ENCODE data around the gene AIFM3. TPM values are rescaled to one million over a fixed set of nuclear protein-coding genes. Genes with fewer than 3 reads are reported as not detected.

Gene AIFM3
- polyA plus RNA-seq, 1 donor from 2014 or later, result 1.1 TPM

DNA sequence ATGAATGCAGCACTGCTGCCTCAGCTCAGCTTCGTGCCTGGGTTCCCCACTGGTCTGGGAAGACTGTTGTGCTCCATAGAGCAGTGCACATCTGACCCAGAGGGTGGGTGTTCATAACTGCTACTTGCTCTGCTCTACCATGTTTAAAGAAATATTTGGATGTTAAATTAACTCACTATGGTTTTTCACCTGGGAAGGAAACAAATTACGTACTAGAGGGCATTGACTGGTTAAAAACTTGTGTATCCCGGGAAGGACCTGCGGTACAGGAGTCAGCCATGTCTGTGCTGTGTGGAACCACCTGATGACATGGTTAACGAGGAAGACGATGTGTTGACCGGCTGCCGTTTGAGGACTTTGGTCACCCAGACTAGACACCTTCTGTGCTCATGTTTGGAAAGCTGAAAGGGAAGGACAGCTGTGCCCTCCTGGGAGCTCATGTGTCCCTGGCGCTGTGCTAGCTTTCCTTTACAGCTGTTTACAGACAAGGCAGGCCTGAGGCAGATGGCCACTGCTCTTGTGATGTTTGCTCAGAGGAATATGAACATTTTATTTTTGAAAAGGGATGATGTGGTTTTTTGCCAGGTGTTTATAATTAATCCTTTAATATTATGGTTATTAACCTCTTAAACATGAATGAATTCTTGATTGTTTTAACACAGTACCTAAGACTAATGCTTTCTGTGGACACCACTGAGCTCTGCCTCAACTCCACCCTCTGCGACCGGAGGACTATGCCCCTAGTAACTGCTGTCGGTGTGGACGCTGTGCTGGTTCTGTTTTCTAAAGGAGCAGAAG, 14.3 kb upstream of the AIFM3 start:
- no peak overlapping the region for H3K4me3 ChIP-seq (ENCODE audit: low read length)
- TF ChIP-seq, protein P1, sequence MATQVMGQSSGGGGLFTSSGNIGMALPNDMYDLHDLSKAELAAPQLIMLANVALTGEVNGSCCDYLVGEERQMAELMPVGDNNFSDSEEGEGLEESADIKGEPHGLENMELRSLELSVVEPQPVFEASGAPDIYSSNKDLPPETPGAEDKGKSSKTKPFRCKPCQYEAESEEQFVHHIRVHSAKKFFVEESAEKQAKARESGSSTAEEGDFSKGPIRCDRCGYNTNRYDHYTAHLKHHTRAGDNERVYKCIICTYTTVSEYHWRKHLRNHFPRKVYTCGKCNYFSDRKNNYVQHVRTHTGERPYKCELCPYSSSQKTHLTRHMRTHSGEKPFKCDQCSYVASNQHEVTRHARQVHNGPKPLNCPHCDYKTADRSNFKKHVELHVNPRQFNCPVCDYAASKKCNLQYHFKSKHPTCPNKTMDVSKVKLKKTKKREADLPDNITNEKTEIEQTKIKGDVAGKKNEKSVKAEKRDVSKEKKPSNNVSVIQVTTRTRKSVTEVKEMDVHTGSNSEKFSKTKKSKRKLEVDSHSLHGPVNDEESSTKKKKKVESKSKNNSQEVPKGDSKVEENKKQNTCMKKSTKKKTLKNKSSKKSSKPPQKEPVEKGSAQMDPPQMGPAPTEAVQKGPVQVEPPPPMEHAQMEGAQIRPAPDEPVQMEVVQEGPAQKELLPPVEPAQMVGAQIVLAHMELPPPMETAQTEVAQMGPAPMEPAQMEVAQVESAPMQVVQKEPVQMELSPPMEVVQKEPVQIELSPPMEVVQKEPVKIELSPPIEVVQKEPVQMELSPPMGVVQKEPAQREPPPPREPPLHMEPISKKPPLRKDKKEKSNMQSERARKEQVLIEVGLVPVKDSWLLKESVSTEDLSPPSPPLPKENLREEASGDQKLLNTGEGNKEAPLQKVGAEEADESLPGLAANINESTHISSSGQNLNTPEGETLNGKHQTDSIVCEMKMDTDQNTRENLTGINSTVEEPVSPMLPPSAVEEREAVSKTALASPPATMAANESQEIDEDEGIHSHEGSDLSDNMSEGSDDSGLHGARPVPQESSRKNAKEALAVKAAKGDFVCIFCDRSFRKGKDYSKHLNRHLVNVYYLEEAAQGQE (IDR thresholded peaks at IDR 0.05; ENCODE audit: borderline replicate concordance), result no peak
- no peak for TF ChIP-seq POLR2AphosphoS5 (IDR thresholded peaks at IDR 0.05)
- peaks cover 16% of the 10 kb centered on the region for H3K27me3 ChIP-seq (ENCODE audit: insufficient read depth, low read depth, low read length)
- peaks cover 12% of the 10 kb centered on the region for H3K79me2 ChIP-seq (replicated peaks; ENCODE audit: insufficient read depth, low read length)
- no peaks in the 10 kb centered on the region for H3K9me2 ChIP-seq (ENCODE audit: insufficient read depth, low read length)
- H4K20me1 ChIP-seq (ENCODE audit: insufficient read depth), result no peaks in the 10 kb centered on the region
- H3K9ac ChIP-seq (ENCODE audit: low read length), result no peak overlapping the region
- H3K4me2 ChIP-seq (ENCODE audit: low read length), result no peak overlapping the region
- H3K27ac ChIP-seq (ENCODE audit: low read length), result no peak overlapping the region
- H3F3A ChIP-seq (ENCODE audit: insufficient read depth, low read length, poor library complexity, severe bottlenecking), result no peaks in the 10 kb centered on the region
- no peaks in the 10 kb centered on the region for H3K9me3 ChIP-seq (ENCODE audit: low read length)
- no peak overlapping the region for H2AFZ ChIP-seq (ENCODE audit: low read depth, low read length)
- peaks cover 18% of the 10 kb centered on the region for H3K36me3 ChIP-seq (ENCODE audit: insufficient read depth, low read length)

DNA sequence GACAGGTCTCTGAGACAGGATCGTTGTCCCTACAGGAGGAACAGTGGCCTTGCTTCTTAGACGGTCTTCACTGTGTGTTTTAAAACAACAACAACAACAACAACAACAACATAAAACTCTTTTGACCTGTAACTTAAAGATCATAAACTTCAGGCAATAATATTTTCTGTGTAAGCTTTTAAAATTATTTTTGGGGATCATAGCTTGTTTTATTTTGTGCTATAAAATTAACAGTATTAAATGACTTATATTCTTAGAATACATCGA, 13.8 kb upstream of the AIFM3 start:
- Histone ChIP-seq H3K9me2 (ENCODE audit: insufficient read depth, low read length) (no peaks in the 10 kb centered on the region), H3K27me3 (ENCODE audit: insufficient read depth, low read depth, low read length) (peaks cover 21% of the 10 kb centered on the region), H3K9ac (ENCODE audit: low read length) (no peak overlapping the region), H3K36me3 (ENCODE audit: insufficient read depth, low read length) (peaks cover 18% of the 10 kb centered on the region), H4K20me1 (ENCODE audit: insufficient read depth) (no peaks in the 10 kb centered on the region), H3F3A (ENCODE audit: insufficient read depth, low read length, poor library complexity, severe bottlenecking) (no peaks in the 10 kb centered on the region), H3K79me2 (replicated peaks; ENCODE audit: insufficient read depth, low read length) (peaks cover 7% of the 10 kb centered on the region), H3K9me3 (ENCODE audit: low read length) (no peaks in the 10 kb centered on the region), H3K27ac (ENCODE audit: low read length) (no peak overlapping the region), H2AFZ (ENCODE audit: low read depth, low read length) (no peak overlapping the region), H3K4me2 (ENCODE audit: low read length) (no peak overlapping the region), H3K4me3 (ENCODE audit: low read length) (no peak overlapping the region)
- TF ChIP-seq, protein P1 (IDR thresholded peaks at IDR 0.05; ENCODE audit: borderline replicate concordance), result no peak
- TF ChIP-seq RAD21 (conservative IDR thresholded peaks at IDR 0.05) (no peak), MXI1 (conservative IDR thresholded peaks at IDR 0.05; ENCODE audit: poor library complexity, severe bottlenecking) (no peak), POLR2AphosphoS5 (IDR thresholded peaks at IDR 0.05) (no peak)

Data from neural cell (in vitro differentiated cells).